WTC11 (cell line): Measurements from ENCODE around the gene GTF2B. TPM values are rescaled to one million over a fixed set of nuclear protein-coding genes. Genes with fewer than 3 reads are reported as not detected.
A peak's percentile ranks its signal among the peaks of the same experiment; 100 is the strongest.
"Not testable (repeated sequence)": the region's sequence is repeated elsewhere in the genome, so short reads cannot be mapped to it uniquely, and the experiment has no call there.

Experiments used
- ATAC-seq: fragments of 200-7000 bp; cut with Tn5 transposase; 2 replicates; pipeline ENCODE4 v1.10.0; 2021; ENCODE audit warnings: mild to moderate bottlenecking, moderate library complexity
- CTCF ChIA-PET: fragments of 300-600 bp; sonication (Branson Sonifier 250); formaldehyde crosslinking; loops from one replicate; lab custom pipeline; 2021; ENCODE audit warnings: antibody characterized with exemption; lab: Charles Lee
- POLR2A ChIA-PET: fragments of 350-600 bp; sonication (Branson Sonifier 250); formaldehyde crosslinking; loops from one replicate; lab custom pipeline; 2021; ENCODE audit warnings: antibody characterized with exemption; lab: Charles Lee
- DNase-seq: peaks from one replicate; pipeline ENCODE4 v3.0.0; 2021; ENCODE audit warnings: low spot score
- H3K27ac Mint-ChIP-seq: 2 replicates; pipeline ENCODE4 v1.8.0; 2021; ENCODE audit warnings: mixed read lengths
- H3K27me3 Mint-ChIP-seq: 2 replicates; pipeline ENCODE4 v1.8.0; 2021; ENCODE audit warnings: low read depth, mild to moderate bottlenecking, moderate library complexity, mixed read lengths
- H3K36me3 Mint-ChIP-seq: 2 replicates; pipeline ENCODE4 v1.8.0; 2021; ENCODE audit warnings: mixed read lengths
- H3K4me1 Mint-ChIP-seq: 2 replicates; pipeline ENCODE4 v1.8.0; 2022; ENCODE audit warnings: mixed read lengths
- H3K4me3 Mint-ChIP-seq: 2 replicates; pipeline ENCODE4 v1.8.0; 2021; ENCODE audit warnings: mild to moderate bottlenecking, moderate library complexity, mixed read lengths
- H3K9me3 Mint-ChIP-seq: 2 replicates; pipeline ENCODE4 v1.8.0; 2021; ENCODE audit warnings: mixed read lengths
- CREB1 ChIP-seq: sonication (generic); formaldehyde crosslinking; IDR thresholded peaks from 2 replicates; pipeline ENCODE4 v1.8.0; 2023; ENCODE audit warnings: mild to moderate bottlenecking, missing genetic modification reagents
- CREM ChIP-seq: sonication (generic); formaldehyde crosslinking; IDR thresholded peaks from 2 replicates; pipeline ENCODE4 v1.8.1; 2022; ENCODE audit warnings: mild to moderate bottlenecking, missing genetic modification reagents, moderate library complexity
- ETV6 ChIP-seq: sonication (generic); formaldehyde crosslinking; IDR thresholded peaks from 2 replicates; pipeline ENCODE4 v1.8.1; 2022; ENCODE audit warnings: mild to moderate bottlenecking, missing genetic modification reagents
- FOXP1 ChIP-seq: sonication (generic); formaldehyde crosslinking; IDR thresholded peaks from 2 replicates; pipeline ENCODE4 v1.8.0; 2022; ENCODE audit warnings: missing genetic modification reagents, mild to moderate bottlenecking, moderate library complexity, borderline replicate concordance
- IRF2 ChIP-seq: sonication (generic); formaldehyde crosslinking; IDR thresholded peaks from 2 replicates; pipeline ENCODE4 v1.8.0; 2022; ENCODE audit warnings: low read depth, missing genetic modification reagents, borderline replicate concordance
- OVOL2 ChIP-seq: fragments of 250-450 bp; sonication (Bioruptor Pico); IDR thresholded peaks from 2 replicates; pipeline ENCODE4 v1.9.0; 2021; ENCODE audit warnings: mild to moderate bottlenecking, borderline replicate concordance
- PRRX2 ChIP-seq: fragments of 250-450 bp; sonication (Bioruptor Pico); IDR thresholded peaks from 2 replicates; pipeline ENCODE4 v1.8.0; 2021; ENCODE audit warnings: mild to moderate bottlenecking
- RELA ChIP-seq: sonication (generic); formaldehyde crosslinking; IDR thresholded peaks from 2 replicates; pipeline ENCODE4 v1.8.1; 2022; ENCODE audit warnings: missing genetic modification reagents, mild to moderate bottlenecking, borderline replicate concordance
- SMAD4 ChIP-seq: sonication (generic); formaldehyde crosslinking; IDR thresholded peaks from 2 replicates; pipeline ENCODE4 v1.8.0; 2022; ENCODE audit warnings: mild to moderate bottlenecking, missing genetic modification reagents
- SP1 ChIP-seq: sonication (generic); formaldehyde crosslinking; conservative IDR thresholded peaks from 2 replicates; pipeline ENCODE4 v1.8.1; 2022; ENCODE audit warnings: missing genetic modification reagents
- USF1 ChIP-seq: sonication (generic); formaldehyde crosslinking; IDR thresholded peaks from 2 replicates; pipeline ENCODE4 v1.8.0; 2022; ENCODE audit warnings: mild to moderate bottlenecking, missing genetic modification reagents
- USF2 ChIP-seq: sonication (generic); formaldehyde crosslinking; IDR thresholded peaks from 2 replicates; pipeline ENCODE4 v1.8.1; 2023; ENCODE audit warnings: mild to moderate bottlenecking, missing genetic modification reagents, moderate library complexity
- ZBTB21 ChIP-seq: sonication (generic); formaldehyde crosslinking; IDR thresholded peaks from 2 replicates; pipeline ENCODE4 v1.8.1; 2023; ENCODE audit warnings: mild to moderate bottlenecking, missing genetic modification reagents, borderline replicate concordance
- ZNF281 ChIP-seq: sonication (generic); formaldehyde crosslinking; IDR thresholded peaks from 2 replicates; pipeline ENCODE4 v1.8.0; 2023; ENCODE audit warnings: mild to moderate bottlenecking, missing genetic modification reagents
- ZNF532 ChIP-seq: fragments of 250-450 bp; sonication (Bioruptor Pico); IDR thresholded peaks from 2 replicates; pipeline ENCODE4 v1.9.0; 2021; ENCODE audit warnings: mild to moderate bottlenecking, borderline replicate concordance
- total RNA-seq: library from RNA; stranded (reverse); gene quantifications from 3 replicates; pipeline ENCODE4 v1.2.3, GENCODE V29; 2021
- TF ChIP-seq, protein P1 (sequence below): sonication (generic); formaldehyde crosslinking; IDR thresholded peaks from 2 replicates; pipeline ENCODE4 v1.8.0; 2023; ENCODE audit warnings: missing genetic modification reagents
- TF ChIP-seq, protein P2 (sequence below): sonication (generic); formaldehyde crosslinking; IDR thresholded peaks from 2 replicates; pipeline ENCODE4 v1.8.1; 2023; ENCODE audit warnings: mild to moderate bottlenecking, missing genetic modification reagents
- TF ChIP-seq, protein P3 (sequence below): sonication (generic); formaldehyde crosslinking; IDR thresholded peaks from 2 replicates; pipeline ENCODE4 v1.8.1; 2023; ENCODE audit warnings: mild to moderate bottlenecking, missing genetic modification reagents

Gene GTF2B
- total RNA-seq, 1 experiment from 2014 or later: 14.2 TPM

- TF ChIP-seq ETV6: 0 out of 2 replicates have a peak, but pooled peaks have one; percentile 65
- TF ChIP-seq, protein P1, sequence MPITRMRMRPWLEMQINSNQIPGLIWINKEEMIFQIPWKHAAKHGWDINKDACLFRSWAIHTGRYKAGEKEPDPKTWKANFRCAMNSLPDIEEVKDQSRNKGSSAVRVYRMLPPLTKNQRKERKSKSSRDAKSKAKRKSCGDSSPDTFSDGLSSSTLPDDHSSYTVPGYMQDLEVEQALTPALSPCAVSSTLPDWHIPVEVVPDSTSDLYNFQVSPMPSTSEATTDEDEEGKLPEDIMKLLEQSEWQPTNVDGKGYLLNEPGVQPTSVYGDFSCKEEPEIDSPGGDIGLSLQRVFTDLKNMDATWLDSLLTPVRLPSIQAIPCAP (CRISPR knock-in tag): 0 out of 2 replicates have a peak, but pooled peaks have one; percentile 33
- TF ChIP-seq FOXP1 (CRISPR knock-in tag): peak; percentile 38; the same call in 1 of the 2 replicates
- TF ChIP-seq CREM (CRISPR knock-in tag): peak; percentile 91
- TF ChIP-seq USF2 (CRISPR knock-in tag): peak; percentile 88
- no peak for TF ChIP-seq ZNF281
Measured at GRCh38 chr1:88891318-88891950, at the start of gene GTF2B (continued).

DNA sequence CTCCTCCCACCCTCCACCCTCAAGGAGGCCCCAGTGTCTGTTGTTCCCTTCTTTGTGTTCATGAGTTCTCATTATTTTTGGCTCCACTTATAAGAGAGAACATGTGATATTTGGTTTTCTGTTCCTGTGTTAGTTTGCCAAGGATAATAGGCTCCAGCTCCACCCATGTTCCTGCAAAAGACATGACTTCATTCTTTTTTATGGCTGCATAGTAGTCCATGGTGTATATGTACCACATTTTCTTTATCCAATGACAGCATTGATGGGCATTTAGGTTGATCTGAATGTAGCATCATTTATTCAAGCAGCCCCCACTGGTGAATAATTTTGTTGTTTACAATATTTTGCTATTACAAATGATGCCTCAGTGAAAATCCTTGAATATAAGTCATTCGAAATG is 47.2 kb upstream of the GTF2B start:
- H3K4me1 Mint-ChIP-seq, DNase-seq, H3K27ac Mint-ChIP-seq, CTCF ChIA-PET, H3K27me3 Mint-ChIP-seq, POLR2A ChIA-PET, H3K9me3 Mint-ChIP-seq, H3K4me3 Mint-ChIP-seq, ATAC-seq: not testable (repeated sequence)
- peaks cover 66% of the 10 kb centered on the region for H3K36me3 Mint-ChIP-seq

DNA sequence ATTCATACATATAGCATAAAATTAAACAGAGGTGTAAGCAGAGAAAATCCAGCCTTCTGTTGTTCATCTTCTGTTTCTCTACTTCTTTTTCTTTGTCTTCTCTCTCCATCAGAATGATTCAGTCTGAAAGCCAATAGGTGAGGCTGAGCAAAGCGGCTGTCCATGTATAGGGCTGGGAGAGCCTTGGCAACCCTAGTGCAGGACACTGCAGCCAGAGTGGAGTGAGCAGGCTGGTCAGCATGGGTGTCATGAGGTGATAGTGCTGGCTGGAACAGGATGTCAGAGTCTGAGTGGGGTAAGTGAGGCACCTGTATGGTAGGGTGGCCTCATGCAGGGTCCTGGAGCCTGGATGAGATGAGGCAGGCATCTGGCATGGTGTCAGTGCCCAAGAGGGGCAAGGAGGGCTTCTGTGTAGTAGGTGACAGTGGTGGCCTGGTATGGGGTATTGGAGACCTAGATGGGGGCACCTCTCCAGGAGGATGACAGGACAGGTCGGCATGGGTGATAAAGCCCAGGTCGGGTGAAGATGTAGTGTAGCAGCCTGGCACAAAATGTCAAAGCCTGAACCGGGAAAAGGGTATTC is 45.5 kb upstream of the GTF2B start:
- ChIA-PET CTCF (no interaction called here), POLR2A (no interaction called here)
- Mint-ChIP-seq H3K4me1 (no peaks in the 10 kb centered on the region), H3K9me3 (peaks cover 7% of the 10 kb centered on the region; the same call in 1 of the 2 replicates), H3K27me3 (no peaks in the 10 kb centered on the region), H3K36me3 (peaks cover 57% of the 10 kb centered on the region), H3K4me3 (no peak overlapping the region), H3K27ac (peak overlapping the region; percentile 33; the same call in 1 of the 2 replicates)
- ATAC-seq (peak; percentile 34; the same call in 1 of the 2 replicates), DNase-seq (no peak)
- TF ChIP-seq SMAD4 (CRISPR knock-in tag): no peak
- TF ChIP-seq CREB1 (CRISPR knock-in tag): no peak
- no peak for TF ChIP-seq ZNF532 (CRISPR knock-in tag)
- no peak for TF ChIP-seq RELA (CRISPR knock-in tag)
- no peak for TF ChIP-seq OVOL2 (CRISPR knock-in tag)
- TF ChIP-seq, protein P2, sequence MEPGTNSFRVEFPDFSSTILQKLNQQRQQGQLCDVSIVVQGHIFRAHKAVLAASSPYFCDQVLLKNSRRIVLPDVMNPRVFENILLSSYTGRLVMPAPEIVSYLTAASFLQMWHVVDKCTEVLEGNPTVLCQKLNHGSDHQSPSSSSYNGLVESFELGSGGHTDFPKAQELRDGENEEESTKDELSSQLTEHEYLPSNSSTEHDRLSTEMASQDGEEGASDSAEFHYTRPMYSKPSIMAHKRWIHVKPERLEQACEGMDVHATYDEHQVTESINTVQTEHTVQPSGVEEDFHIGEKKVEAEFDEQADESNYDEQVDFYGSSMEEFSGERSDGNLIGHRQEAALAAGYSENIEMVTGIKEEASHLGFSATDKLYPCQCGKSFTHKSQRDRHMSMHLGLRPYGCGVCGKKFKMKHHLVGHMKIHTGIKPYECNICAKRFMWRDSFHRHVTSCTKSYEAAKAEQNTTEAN (CRISPR knock-in tag): no peak
- TF ChIP-seq ZBTB21: no peak
- TF ChIP-seq PRRX2: no peak
- TF ChIP-seq SP1 (CRISPR knock-in tag): no peak
- TF ChIP-seq, protein P3, sequence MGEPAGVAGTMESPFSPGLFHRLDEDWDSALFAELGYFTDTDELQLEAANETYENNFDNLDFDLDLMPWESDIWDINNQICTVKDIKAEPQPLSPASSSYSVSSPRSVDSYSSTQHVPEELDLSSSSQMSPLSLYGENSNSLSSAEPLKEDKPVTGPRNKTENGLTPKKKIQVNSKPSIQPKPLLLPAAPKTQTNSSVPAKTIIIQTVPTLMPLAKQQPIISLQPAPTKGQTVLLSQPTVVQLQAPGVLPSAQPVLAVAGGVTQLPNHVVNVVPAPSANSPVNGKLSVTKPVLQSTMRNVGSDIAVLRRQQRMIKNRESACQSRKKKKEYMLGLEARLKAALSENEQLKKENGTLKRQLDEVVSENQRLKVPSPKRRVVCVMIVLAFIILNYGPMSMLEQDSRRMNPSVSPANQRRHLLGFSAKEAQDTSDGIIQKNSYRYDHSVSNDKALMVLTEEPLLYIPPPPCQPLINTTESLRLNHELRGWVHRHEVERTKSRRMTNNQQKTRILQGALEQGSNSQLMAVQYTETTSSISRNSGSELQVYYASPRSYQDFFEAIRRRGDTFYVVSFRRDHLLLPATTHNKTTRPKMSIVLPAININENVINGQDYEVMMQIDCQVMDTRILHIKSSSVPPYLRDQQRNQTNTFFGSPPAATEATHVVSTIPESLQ (CRISPR knock-in tag): no peak
- no peak for TF ChIP-seq USF1 (CRISPR knock-in tag)
- no peak for TF ChIP-seq IRF2 (CRISPR knock-in tag)
